GM20000 (cell line): Measurements from ENCODE around the gene TEAD1.

ENCODE experiments used
- DNase-seq: peaks from one replicate; pipeline ENCODE4 v3.0.0; 2012; ENCODE audit warnings: low spot score
- TF ChIP-seq, protein P1 (sequence below): IDR thresholded peaks from 2 replicates; pipeline ENCODE4 v1.5.1; 2012; ENCODE audit warnings: mild to moderate bottlenecking, control low read depth; ENCODE audit errors: extremely low read depth, missing control alignments

The TEAD1 gene

DNA sequence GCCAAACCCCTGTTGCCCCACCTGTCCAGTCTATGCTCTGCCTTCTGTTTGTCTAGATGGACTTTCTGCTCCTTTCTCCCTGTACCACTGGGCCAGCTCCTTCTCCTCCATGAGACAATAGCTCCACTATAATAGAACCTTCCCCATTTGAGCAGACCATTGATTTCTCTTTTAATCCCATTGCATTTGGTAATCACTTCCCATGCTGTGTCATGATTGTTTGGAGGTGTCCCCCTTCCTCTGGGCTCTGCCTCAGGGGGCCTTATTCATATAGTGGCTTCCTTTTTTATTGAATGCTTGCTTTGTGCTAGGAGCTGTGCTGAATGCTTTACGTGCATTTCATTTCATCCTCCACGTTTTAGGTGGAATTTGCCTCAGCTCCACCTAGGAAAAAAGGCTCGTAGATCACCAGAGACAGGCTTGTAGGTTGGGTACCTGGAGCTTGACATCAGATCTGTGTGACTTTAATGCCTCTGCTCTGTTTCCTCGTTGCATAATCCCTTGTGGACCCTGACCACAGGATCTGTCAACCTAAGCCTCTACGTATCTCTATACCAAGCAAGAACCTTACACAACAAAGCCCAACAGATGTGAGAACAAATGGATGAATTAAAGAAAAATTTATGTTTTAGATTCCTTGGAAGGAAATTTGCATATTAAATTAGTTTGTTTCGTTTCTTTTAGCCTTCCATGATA, 228.7 kb downstream of the TEAD1 start:
- TF ChIP-seq, protein P1, sequence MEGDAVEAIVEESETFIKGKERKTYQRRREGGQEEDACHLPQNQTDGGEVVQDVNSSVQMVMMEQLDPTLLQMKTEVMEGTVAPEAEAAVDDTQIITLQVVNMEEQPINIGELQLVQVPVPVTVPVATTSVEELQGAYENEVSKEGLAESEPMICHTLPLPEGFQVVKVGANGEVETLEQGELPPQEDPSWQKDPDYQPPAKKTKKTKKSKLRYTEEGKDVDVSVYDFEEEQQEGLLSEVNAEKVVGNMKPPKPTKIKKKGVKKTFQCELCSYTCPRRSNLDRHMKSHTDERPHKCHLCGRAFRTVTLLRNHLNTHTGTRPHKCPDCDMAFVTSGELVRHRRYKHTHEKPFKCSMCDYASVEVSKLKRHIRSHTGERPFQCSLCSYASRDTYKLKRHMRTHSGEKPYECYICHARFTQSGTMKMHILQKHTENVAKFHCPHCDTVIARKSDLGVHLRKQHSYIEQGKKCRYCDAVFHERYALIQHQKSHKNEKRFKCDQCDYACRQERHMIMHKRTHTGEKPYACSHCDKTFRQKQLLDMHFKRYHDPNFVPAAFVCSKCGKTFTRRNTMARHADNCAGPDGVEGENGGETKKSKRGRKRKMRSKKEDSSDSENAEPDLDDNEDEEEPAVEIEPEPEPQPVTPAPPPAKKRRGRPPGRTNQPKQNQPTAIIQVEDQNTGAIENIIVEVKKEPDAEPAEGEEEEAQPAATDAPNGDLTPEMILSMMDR, result no peak
- no peak for DNase-seq

GRCh38 chr11:12905435-12905834, 231.2 kb downstream of the TEAD1 start:
- TF ChIP-seq, protein P1, result no peak
- DNase-seq, result no peak

- DNase-seq, result no peak
- TF ChIP-seq, protein P1, result no peak
Observed at GRCh38 chr11:12906501-12906900, 232.3 kb downstream of the TEAD1 start.

DNA sequence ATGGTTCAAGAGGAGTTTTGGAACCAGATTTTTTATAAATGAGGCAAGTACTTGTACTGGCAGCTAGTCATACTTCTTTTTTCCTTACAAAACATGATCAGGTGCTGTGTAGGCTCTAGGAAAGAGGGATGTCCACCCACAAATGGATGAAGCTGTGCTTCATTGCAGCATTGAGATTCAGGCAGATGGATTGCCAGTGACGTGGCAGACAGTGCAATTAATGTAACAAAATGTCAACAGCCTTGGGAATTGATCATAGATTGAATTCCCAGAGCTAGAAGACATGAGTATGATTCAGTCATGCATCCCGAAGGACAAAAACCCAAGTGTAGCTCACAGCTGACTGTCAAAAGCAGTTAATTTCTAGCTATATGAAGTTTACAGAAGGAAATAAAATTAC, 235.7 kb downstream of the TEAD1 start:
- no peak for DNase-seq
- TF ChIP-seq, protein P1, result no peak

DNA sequence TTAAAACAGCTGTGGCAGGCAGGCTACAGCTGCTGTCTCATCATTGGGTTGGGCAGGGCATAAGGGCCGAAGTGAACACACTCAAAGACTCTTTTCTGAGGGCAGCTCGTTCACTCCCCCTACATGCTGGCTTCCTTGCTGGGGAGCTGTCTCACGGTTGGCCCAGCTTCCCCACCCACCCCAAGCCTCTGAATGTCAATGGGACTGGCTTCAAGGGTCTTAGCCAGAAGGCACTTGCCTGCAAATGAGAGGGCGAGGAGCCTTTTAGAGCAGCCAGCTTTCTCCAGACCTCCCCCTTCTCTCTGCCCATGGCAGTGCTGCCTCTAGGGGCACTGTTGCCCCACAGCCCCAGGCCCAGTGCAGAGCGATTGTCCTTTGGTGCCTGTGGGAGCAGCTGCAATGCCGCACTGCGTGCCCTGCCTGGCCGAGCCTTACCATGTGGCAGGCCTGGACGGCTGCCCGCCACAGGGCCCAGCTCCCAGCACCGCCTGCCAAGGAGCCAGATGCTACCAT, 240.2 kb downstream of the TEAD1 start:
- DNase-seq, result no peak
- TF ChIP-seq, protein P1, result peak; percentile 22

- TF ChIP-seq, protein P1, result no peak
- DNase-seq, result no peak
Observed at GRCh38 chr11:12915093-12915492, 240.9 kb downstream of the TEAD1 start.

DNA sequence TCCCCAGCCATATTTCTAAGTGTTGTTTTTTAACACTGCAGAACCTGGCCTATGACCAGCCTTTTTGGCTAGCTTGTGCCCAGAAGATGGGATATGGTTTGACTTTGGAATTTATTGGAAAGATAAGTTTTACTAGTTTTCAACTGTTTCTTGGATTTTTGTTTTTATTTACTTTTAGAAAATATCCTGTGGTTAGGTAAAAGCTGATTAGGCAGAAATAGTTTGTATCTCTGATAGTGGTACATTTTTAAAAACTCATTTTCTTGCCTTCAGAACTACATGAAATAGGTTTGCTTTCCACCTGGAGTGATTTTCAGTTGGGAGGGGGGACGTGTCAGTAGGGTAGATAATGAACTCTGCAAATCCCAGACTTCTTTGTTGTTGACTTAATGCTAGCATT, 243.6 kb downstream of the TEAD1 start:
- no peak for DNase-seq
- TF ChIP-seq, protein P1, result no peak
